Measurements from ENCODE around the gene PKHD1.

Gene PKHD1

DNA sequence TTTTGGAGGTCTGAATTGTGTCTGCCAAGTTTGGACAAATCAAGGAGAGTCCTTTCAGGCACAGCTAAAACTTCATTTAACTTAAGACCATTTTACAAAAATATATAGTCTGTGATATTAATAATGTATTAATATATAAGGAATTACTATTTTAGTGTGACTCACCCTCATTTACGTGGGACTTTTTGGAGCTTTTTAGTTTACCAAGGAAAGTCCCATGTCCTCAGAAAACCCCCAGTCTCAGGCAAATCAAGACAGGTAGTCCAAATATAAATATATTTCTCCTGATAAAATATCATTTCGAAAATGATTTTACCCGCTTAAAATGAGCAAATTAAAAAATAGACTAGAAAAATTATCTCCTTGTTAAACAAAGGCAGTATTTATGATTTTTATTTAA is 479.0 kb downstream of the PKHD1 start:
- no peak for DNase-seq

GRCh38 chr6:51600514-51600913 is 486.9 kb downstream of the PKHD1 start:
- no peak for DNase-seq

DNA sequence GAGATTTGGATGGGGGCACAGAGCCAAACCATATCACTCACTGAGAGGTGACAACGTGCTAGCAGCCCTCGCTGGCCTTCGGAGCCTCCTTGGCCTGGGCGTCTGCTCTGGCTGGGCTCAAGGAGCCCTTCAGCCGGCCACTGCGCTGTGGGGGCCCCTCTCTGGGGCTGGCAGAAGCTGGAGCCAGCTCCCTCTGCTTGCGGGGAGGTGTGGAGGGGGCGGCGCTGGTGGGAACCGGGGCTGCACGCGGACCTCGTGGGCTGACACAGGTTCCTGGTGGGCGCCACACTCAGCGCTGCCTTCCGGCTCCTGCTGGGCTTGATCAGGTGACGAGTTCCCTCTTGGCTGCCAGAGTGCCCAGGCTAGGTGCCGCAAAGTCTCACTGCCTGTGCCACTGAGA is 489.2 kb downstream of the PKHD1 start:
- DNase-seq, result no peak

- DNase-seq, result no peak
These were observed 492.4 kb downstream of the PKHD1 start for GRCh38 chr6:51594981-51595380.

GRCh38 chr6:51585264-51585663 is 502.1 kb downstream of the PKHD1 start:
- DNase-seq, result no peak

DNA sequence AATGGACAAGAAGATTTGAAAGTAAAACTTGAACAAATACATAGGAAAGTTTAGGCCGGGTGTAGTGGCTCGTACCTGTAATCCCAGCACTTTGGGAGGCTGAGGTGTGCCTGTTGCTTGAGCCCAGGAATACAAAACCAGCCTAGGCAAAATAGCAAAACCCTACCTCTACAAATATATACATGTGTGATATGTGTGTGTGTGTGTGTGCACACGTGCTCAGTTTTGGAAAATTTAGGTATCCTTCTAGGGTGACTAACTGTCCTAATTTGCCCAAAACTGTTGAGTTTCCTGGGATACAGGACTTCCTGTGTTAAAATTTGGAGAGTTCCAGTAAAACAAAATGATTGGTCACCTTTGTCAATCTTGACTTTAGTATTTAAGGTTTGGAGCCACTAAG is 503.2 kb downstream of the PKHD1 start:
- no peak for DNase-seq

DNA sequence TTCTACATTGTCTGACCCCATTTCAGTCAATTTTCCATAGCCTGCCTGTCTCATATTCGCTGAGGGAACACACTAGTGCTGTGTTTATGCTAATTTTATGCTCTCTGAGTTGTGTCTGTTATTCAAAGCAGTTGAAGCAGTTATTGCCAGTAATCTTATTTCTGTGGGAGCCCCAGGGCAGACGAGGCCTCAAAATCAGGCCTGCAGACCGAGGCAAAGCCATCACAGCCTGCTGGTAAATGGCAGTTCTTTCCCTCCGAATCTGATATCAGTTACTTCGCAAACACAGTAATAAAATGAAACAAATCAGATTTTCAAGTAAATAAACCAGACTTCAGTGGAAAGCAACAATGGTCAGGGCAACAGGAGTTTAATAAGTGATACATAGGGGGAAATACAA is 508.4 kb downstream of the PKHD1 start:
- no peak for DNase-seq

GRCh38 chr6:51578362-51578761 is 509.1 kb downstream of the PKHD1 start:
- DNase-seq, result no peak

- no peak for DNase-seq
These were observed 513.4 kb downstream of the PKHD1 start for GRCh38 chr6:51574040-51574439.

GRCh38 chr6:51571168-51571567 is 516.2 kb downstream of the PKHD1 start:
- DNase-seq, result no peak

GRCh38 chr6:51570168-51570921 is 517.1 kb downstream of the PKHD1 start:
- DNase-seq, result no peak

DNA sequence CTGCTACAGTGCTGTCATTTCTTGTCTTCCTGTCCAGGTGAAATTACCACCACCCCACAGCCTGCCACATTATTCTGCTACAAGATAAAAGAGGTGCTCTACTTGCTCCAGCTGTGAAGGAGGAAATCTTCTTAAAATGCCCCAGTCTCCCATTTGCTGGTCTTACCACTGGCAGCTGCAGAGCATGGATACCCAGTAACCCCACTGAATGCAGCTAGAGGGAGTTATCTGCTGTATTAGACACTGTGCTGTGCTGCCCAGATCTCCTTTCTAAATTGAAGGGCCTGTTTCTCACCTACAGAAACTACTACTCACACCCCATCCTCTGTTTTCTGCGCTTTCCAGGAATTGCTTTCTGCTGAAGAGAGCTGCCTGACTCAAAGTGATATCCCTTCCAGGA is 517.8 kb downstream of the PKHD1 start:
- DNase-seq, result no peak

- no peak for DNase-seq
These were observed 518.6 kb downstream of the PKHD1 start for GRCh38 chr6:51568771-51569170.

GRCh38 chr6:51565472-51565871 is 521.9 kb downstream of the PKHD1 start:
- DNase-seq, result no peak

Measured in suppressor macrophage (primary cell).